Glutamatergic neuron (in vitro differentiated cells): ENCODE results near the gene WDR18. TPM values are rescaled to one million over a fixed set of nuclear protein-coding genes. Genes with fewer than 3 reads are reported as not detected.

Source experiments
- DNase-seq: peaks from one replicate; pipeline ENCODE4 v3.0.0; 2022
- H3K27ac Mint-ChIP-seq: one replicate; pipeline ENCODE4 v1.8.0; 2020; ENCODE audit warnings: mild to moderate bottlenecking, mixed read lengths, inconsistent platforms; ENCODE audit not compliant: unreplicated experiment
- H3K27me3 Mint-ChIP-seq: one replicate; pipeline ENCODE4 v1.8.0; 2020; ENCODE audit warnings: mild to moderate bottlenecking, moderate library complexity, mixed read lengths, inconsistent platforms; ENCODE audit not compliant: unreplicated experiment
- H3K36me3 Mint-ChIP-seq: one replicate; pipeline ENCODE4 v1.8.0; 2020; ENCODE audit warnings: mild to moderate bottlenecking, mixed read lengths, inconsistent platforms; ENCODE audit not compliant: unreplicated experiment
- H3K4me1 Mint-ChIP-seq: one replicate; pipeline ENCODE4 v1.8.0; 2020; ENCODE audit warnings: mild to moderate bottlenecking, low read depth, mixed read lengths, inconsistent platforms; ENCODE audit not compliant: unreplicated experiment
- H3K4me3 Mint-ChIP-seq: one replicate; pipeline ENCODE4 v1.8.0; 2020; ENCODE audit warnings: mild to moderate bottlenecking, mixed read lengths, inconsistent platforms; ENCODE audit not compliant: unreplicated experiment
- H3K9me3 Mint-ChIP-seq: one replicate; pipeline ENCODE4 v1.8.0; 2020; ENCODE audit warnings: mild to moderate bottlenecking, moderate library complexity, mixed read lengths, inconsistent platforms; ENCODE audit not compliant: unreplicated experiment
- total RNA-seq: library from RNA; stranded (reverse); fragmentation: NEBNext Ultra II Directional; extraction: Animal tissue kit (Norgen Biotek cat#: 25700); gene quantifications from one replicate; pipeline ENCODE4 v1.2.1, GENCODE V29; 2021; ENCODE audit not compliant: unreplicated experiment
- TF ChIP-seq, protein P1 (sequence below): fragments of 200-600 bp; sonication (generic); IDR thresholded peaks from one replicate; pipeline ENCODE4 v1.5.0; 2021; ENCODE audit not compliant: partially characterized antibody, unreplicated experiment

Gene WDR18
- total RNA-seq, 1 donor from 2014 or later: 52.1 TPM

DNA sequence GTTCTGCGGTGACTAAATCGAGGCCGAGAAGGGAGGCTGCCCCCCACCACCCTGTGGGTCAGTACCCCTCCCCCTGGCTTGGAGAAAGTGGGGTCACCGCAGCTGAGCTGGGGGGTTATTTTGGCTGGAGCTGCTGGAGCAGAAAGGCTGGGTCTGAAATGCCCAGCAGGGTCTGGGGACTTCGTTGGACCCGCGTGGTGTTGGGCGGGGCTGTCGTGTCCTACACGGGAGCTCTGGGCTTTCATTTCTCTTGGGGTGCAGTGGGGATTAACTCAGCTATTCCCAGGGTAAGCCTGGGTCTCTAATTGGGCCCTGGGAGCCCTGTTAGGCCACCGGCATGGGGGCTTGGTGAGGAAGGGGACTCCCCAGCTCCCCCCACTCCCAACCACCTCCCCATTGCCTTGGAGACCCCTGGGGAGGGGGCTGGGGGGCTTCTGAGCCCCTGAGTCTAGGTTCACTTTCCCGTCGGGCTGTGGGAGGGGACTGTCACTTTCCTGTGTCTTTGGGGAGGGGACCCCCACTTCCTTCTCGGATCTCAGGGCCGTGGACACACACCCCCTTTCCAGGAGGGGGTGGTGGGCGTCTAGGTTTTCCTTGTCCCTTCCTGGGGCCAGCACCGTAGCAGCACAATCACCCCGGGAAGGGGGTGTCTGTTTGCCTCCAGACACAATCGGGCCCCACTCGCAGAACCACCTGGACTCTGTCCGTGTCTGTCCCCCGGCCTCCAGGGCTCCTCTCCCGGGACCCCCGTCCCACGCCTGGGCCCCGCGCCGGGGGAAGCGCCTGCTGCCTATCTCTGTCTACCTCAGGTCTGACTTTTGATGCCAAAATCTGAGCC, 10.2 kb upstream of the WDR18 start:
- no peaks in the 10 kb centered on the region for H3K36me3 Mint-ChIP-seq
- DNase-seq: peak; percentile 29
- peaks cover 9% of the 10 kb centered on the region for H3K9me3 Mint-ChIP-seq
- H3K4me3 Mint-ChIP-seq: no peak overlapping the region
- no peak overlapping the region for H3K27ac Mint-ChIP-seq
- TF ChIP-seq, protein P1, sequence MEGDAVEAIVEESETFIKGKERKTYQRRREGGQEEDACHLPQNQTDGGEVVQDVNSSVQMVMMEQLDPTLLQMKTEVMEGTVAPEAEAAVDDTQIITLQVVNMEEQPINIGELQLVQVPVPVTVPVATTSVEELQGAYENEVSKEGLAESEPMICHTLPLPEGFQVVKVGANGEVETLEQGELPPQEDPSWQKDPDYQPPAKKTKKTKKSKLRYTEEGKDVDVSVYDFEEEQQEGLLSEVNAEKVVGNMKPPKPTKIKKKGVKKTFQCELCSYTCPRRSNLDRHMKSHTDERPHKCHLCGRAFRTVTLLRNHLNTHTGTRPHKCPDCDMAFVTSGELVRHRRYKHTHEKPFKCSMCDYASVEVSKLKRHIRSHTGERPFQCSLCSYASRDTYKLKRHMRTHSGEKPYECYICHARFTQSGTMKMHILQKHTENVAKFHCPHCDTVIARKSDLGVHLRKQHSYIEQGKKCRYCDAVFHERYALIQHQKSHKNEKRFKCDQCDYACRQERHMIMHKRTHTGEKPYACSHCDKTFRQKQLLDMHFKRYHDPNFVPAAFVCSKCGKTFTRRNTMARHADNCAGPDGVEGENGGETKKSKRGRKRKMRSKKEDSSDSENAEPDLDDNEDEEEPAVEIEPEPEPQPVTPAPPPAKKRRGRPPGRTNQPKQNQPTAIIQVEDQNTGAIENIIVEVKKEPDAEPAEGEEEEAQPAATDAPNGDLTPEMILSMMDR: no peak
- peaks cover 13% of the 10 kb centered on the region for H3K27me3 Mint-ChIP-seq
- H3K4me1 Mint-ChIP-seq: peaks cover 4% of the 10 kb centered on the region

DNA sequence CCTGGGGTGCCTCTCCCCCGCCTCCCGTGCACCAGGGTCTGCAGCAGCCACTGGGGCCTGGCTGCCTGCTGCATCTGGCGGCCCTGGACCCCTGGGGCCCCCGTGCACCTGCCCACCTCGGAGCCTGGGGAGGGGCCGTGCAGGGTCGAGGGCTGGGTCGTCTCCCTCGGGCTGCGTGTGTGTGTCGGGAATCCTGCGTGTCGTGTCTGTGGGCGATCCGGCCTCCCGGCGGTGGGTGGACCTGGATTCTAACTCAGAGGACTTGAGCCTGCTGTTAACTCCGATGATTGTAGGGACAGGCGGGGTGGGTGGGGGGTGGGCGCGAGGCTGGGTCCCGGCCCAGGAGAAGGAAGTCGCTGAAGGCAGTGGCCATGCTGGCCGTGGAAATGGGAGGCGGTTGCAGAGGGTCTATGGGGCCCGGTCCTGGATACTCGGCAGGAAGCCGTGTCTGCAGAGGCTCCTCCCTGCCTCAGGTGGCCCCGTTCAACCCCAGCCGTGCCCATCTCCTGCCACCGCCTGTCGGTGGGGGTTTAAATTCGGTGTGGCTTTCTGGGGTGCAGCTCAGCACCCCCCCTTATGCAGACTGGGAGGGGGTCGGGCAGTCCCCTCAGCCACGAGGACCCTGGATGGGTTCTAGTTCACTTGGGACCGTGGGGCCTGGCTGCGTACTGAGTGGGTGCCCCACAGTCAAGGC, 9.4 kb upstream of the WDR18 start:
- no peak overlapping the region for H3K27ac Mint-ChIP-seq
- TF ChIP-seq, protein P1: no peak
- H3K36me3 Mint-ChIP-seq: no peaks in the 10 kb centered on the region
- DNase-seq: peak; percentile 37
- H3K9me3 Mint-ChIP-seq: peaks cover 9% of the 10 kb centered on the region
- H3K4me1 Mint-ChIP-seq: peaks cover 4% of the 10 kb centered on the region
- no peak overlapping the region for H3K4me3 Mint-ChIP-seq
- H3K27me3 Mint-ChIP-seq: peaks cover 11% of the 10 kb centered on the region

DNA sequence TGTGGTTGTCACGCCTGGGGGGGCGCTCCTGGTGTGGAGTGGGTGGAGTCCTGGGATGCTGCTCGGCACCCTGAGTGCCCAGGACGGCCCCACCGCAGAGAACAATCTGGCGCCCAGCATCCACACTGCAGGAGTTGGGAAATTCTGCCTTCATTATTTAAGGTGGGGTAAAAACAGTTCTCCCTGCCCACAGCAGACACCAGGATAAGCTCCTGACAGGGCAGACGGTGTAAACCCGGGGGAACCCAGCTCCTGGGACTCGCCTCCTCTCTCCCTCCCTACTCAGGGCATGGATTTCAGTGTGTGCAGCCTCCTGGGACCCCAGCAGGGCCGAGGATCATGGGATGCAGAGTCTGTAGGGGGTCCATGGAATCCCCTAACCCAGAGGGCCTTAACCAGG, 7.7 kb upstream of the WDR18 start:
- peaks cover 16% of the 10 kb centered on the region for H3K27me3 Mint-ChIP-seq
- TF ChIP-seq, protein P1: no peak
- H3K9me3 Mint-ChIP-seq: peaks cover 11% of the 10 kb centered on the region
- DNase-seq: peak; percentile 21
- peak overlapping the region; percentile 70 for H3K27ac Mint-ChIP-seq
- H3K36me3 Mint-ChIP-seq: no peaks in the 10 kb centered on the region
- no peak overlapping the region for H3K4me3 Mint-ChIP-seq
- H3K4me1 Mint-ChIP-seq: peaks cover 6% of the 10 kb centered on the region

DNA sequence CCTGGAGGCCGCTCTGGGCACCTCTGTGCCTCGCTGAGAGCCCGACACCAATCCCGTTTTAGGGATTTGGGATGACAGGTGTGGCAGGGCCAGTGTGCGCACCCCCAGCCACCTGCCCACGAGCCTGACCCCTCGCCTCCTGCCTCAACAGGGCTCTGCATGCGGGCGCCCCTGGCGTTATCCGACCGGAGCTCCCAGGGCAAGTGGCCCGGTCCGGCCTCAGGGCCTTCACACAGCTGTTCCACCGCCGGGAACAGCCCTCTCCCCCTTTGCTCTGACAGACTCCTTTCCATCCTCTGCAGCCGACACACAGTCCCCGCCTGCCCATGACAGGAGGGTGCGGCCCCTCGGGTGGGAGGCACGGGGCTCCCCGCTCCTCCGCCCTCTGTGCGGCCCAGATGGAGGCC, 7.1 kb upstream of the WDR18 start:
- DNase-seq: peak; percentile 33
- TF ChIP-seq, protein P1: no peak
- H3K27ac Mint-ChIP-seq: no peak overlapping the region

DNA sequence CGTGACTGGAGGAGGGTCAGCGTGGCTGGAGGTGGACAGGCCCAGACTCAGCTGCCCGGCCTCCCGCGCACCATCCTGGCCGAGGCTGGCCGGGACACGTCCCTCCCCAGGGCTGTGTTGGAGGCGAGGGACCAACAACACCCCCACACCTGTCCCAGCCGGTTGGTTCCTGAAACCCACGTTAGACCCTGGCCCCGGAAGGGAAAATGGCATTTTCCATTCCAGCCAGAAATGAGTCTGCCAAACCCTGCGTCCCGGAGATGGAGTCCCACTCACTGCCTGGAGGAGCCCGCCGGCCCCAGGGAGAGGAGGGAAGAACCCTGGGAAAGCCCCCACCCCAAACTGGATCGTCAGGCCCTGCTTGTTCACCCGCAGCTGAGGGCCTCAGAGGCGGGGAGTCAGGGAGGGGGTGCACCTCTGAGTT, 4.8 kb upstream of the WDR18 start:
- no peak overlapping the region for H3K27ac Mint-ChIP-seq
- TF ChIP-seq, protein P1: no peak
- H3K4me1 Mint-ChIP-seq: peaks cover 4% of the 10 kb centered on the region
- H3K4me3 Mint-ChIP-seq: no peak overlapping the region
- H3K9me3 Mint-ChIP-seq: peaks cover 14% of the 10 kb centered on the region
- peak; percentile 29 for DNase-seq
- peaks cover 10% of the 10 kb centered on the region for H3K27me3 Mint-ChIP-seq
- H3K36me3 Mint-ChIP-seq: no peaks in the 10 kb centered on the region

More for the DNA sequence above, 7.1 kb upstream of the WDR18 start:
- Mint-ChIP-seq H3K4me1 (peaks cover 6% of the 10 kb centered on the region), H3K36me3 (no peaks in the 10 kb centered on the region), H3K9me3 (peaks cover 12% of the 10 kb centered on the region), H3K27me3 (peaks cover 16% of the 10 kb centered on the region), H3K4me3 (no peak overlapping the region)
